Stimulated activated CD4-positive, alpha-beta T cell treated with anti-CD3 and anti-CD28 coated beads, Interleukin-15, amount 100 ng/mL, for 1 hour (primary cell): Measurements from ENCODE around the gene CLEC16A.

Experiments used
- DNase-seq, 2 donors: peaks; one replicate each; pipeline ENCODE4 v3.0.0-alpha.2; 2020; ENCODE audit warnings: low read depth in 1 of 2, low spot score in 1 of 2

CLEC16A gene

DNA sequence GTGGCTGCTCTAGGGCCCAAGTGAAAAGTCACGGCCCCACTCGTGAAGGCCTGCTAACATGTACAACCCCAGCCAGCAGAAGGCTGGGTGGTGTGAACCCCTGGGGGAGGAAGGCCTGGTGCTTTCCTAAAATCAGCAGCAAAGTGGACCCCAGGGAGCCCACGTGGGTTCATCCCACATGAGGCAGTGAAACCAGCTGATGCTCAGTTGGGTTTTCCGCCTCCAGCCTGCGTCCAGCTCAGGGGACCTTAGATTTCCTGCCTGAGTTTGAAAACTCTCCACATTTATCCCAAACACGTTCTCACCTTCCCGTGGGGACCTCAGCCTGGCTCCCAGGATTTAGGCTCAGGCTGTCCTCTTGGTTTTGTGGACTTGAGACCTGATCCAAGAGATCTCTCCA lies 225.8 kb downstream of the CLEC16A start:
- no peak for DNase-seq

DNA sequence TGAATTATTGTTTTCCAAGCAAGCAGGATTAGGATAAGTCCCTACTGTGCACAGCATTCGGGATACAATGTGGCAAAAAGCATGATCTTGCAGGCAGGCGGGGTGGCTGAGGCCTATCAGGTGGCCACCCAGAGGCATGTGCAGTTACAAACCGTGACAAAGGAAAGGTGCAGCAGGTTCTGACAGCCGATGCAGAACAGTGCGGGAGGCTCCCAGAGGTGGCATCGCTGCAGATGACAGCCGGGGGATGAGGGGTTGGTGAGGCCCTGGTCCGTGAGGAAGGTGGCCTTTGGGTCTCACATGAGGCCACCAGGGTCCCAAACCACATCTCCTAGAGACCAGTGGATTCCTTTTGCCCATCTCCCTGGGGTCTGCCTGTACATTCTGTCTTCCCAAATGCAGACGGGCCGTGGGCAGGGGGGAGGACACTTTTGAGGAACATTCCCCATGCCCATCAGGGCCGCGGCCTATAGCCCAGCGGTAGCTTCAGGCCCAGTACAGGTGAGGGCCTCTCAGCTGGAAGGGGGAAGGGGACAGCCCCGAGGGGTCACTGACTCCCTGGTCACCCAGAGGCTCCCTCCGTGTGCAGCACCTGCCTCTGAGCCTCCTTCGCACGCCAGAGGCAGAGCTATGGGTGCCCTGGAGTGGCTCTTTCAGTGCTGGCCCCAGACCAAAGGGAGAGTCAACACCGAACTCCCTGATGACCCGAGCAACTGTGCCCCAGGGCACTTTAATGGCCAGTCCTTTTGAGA lies 226.5 kb downstream of the CLEC16A start:
- no peak for DNase-seq

DNA sequence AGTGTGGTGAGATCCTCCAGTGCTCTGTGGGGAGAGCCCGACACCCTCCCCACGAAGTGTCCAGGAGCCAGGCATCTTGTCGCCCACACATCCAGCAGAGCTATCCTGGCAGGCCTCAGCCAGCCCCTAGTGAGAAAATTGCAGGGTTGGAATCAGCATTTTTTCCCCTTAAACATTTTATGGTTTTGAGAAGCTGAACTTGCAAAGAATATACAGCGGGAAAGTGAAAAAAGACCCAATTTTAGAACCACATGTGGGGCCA lies 227.0 kb downstream of the CLEC16A start:
- DNase-seq, result no peak

DNA sequence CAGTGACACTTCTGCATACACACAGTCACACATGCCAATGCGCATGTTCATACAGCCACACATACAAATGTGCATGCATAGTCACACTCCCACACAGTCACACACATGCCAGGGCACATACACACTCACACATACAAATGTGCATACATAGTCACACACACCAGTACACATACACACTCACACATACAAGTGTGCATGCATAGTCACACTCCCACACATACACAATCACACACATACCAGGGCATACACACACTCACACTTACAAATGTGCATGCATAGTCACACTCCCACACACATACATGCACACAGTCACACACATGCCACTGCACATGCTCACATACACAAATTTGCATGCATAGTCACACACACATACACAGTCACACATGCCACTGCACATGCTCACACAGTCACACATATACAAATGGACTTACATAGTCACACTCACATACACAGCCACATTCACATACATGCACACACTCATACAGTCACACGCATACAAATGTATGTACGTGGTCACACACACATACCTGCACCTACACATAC lies 227.5 kb downstream of the CLEC16A start:
- DNase-seq, result no peak

DNA sequence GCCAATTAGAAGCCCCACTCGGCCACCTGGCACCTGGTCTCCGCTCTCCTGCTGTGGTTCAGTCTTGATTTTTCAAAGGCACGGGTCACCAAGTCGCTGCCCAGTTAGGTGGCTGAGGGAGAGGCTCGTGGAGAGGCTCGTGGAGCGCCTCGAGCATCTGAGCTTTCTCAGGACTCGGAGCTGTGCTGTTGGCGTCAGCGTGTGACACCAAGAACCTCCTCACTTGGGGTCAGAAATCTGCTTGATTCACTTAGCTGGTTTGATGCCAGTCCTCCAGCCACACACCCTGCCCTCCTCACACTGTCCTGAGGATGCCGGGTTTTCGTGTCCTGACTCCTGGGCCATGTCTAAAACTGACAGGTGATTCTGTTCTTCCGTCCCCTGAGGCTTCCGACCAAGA lies 229.1 kb downstream of the CLEC16A start:
- no peak for DNase-seq

DNA sequence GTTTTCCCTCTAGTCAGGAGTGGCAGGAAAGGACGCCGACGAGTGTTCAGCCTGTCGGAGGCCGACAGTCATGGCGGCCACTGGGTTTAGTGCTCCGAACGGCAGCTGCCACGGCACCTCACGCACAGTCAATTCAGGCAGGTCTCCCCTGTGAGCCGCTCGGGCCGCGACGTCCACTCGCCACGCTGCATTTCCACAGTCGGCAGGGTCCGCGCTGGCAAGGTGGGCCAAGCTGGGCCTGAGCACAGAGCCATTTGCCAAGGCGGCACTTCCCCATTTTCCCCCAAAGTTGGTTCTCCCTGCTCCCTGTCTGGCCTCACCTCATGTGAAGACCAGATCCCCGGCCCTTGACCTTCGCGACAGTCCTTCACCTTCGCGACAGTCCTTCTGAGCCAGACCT lies 229.8 kb downstream of the CLEC16A start:
- no peak for DNase-seq

DNA sequence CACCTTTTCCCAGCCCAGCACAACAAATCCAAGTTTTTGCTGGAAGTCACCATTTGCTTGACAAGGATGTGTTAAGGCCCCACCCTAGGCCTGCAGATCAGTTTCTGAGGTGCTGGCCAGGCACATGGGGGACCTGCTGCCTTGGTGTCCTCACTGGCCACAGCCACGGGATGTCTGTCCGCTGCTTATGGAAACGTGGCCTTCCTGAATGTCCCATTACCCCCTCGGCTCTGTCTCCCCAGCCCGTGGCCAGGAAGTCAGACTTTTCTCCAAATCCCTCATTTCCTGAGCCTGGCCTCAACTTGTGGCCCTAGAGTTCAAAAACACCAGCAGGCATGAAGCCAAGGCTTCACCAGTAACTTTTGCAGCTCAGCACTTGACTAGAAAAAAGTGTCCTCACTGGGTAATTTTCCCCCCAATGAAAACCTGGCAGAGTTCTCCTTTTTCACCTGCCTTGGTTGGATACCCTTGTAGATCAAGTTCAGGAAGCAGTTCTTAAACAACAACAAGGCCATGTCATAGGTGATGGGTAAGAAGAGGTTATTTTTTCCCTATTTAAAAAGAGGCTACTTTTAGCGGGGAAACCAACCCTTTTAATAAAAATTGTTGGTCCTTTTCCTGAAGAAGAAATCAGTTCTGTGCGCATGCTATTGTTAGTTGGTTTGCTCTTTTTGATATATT lies 230.9 kb downstream of the CLEC16A start:
- no peak for DNase-seq

DNA sequence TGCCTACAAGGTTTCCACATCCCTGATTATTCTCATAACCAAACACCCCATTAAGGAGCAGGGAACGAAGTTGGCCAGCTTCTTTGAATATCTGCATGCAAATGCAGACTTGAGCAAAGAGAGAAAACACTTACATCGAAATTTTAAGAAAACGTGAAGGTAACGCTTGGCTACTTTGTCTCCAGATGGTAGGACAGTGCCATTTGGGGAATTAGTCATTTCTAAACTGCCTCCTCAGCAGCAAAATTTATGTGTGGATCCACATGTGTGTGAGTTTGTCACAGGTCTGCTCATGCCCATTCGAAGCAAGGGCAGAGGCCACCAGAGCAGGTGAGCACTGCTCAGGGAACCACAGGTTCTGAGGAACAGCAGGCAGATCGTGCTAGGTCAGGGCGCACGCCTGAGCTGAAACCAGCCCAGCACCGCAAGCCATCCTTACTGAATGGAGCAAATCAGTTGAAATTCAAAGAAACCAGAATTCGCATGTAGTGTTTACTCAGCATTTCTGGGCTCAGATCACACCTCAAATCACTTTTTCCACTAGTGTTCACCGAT lies 231.5 kb downstream of the CLEC16A start:
- no peak for DNase-seq

DNA sequence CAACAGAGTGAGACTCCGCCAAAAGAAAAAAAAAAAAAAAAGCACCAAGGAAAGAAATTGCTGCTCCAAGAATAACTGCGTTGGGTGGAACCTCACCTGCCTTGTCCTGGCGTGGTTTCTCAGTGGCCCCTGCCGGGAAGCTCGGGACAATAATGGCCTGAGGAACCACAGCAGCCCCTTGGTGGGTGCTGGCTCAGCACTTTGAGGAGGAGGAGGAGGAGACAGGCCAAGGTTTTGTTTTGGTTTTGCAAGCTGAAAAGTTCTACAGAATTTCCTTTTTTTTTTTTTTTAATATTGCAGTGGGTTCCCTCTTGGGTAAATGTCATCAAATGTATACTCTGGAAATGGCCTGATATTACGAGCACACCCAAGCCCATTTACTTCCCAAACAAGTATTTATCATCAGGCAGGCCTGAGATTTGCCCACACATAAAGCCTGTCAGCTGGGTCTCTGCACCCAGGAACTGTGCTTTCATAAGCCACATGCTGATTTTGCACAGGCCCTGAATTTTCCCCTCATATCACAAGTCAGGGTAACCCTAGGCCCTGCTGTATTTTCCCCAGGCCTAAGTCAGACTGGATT lies 233.3 kb downstream of the CLEC16A start:
- no peak for DNase-seq

DNA sequence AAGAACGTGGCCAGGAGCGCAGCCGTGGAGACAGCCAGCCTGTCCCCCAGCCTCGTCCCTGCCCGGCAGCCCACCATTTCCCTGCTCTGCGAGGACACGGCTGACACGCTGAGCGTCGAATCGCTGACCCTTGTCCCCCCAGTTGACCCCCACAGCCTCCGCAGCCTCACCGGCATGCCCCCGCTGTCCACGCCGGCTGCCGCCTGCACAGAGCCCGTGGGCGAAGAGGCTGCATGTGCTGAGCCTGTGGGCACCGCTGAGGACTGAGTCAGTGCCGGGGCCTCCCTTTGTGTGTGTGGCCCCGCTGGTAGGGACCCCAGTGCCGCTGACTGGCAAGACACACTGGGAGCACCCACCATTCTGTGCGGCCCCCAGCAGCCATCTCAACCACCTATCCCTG lies 234.1 kb downstream of the CLEC16A start:
- DNase-seq, result no peak

DNA sequence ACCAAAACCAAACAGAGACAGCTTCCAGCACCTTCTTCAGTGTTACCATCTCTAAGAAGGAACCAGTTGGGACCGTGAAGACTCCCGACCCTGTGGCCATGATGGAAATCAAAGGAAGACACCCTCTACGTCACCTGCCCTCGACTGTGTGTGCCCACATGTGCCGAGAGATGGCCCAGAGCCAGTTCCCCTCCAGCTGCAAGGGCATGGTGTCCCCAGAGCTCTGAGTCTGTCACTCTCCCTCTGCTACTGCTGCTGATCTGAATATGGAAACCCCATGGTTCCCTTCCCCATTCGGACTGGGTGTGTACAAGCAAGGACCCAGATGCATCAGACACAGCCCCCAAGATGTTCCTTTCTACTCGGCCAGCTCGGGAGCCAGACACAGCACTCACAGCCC lies 235.2 kb downstream of the CLEC16A start:
- no peak for DNase-seq

DNA sequence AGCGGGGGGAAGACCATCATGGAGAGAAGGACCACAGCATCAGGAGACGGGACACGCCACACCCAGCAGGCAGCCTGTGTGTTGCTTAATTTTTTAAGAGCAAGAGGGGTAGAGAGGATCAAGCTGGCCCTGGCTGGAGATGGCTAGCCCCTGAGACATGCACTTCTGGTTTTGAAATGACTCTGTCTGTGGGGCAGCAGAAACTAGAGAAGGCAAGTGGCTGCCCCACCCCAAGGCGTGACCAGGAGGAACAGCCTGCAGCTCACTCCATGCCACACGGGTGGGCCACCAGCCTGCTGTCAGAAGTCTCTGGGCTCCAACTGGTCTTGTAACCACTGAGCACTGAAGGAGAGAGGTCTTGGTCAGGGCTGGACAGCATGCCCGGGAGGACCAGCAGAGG lies 236.1 kb downstream of the CLEC16A start:
- DNase-seq, result no peak

DNA sequence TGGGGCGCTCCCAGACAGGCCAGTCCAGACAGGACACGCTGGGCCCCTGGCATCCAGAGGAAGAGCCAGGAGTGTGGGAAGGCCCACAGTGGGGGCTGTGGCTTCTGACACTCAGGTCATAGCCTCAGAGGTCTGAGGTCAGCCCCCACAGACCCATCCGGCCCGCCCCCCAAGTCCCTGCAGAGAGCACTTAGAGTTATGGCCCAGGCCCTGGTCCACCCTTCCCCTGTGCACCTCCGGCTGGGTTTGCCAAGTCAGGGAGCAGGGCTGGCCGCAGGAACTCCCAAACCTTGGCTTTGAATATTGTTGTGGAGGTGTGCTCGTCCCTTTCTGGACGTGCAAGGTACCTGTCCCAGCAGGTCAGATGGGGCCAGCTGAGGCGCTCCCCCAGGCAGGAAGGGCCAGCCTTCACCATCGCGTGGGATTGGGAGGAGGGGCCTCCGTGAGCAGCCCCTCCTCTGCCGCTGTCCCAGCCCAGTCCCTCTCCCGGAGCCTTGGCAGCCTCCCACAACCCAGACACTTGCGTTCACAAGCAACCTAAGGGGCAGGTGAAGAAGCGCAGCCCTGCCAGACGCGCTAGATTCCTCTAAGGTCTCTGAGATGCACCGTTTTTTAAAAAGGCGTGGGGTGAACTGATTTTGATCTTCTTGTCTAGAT lies 237.0 kb downstream of the CLEC16A start:
- DNase-seq, result no peak

DNA sequence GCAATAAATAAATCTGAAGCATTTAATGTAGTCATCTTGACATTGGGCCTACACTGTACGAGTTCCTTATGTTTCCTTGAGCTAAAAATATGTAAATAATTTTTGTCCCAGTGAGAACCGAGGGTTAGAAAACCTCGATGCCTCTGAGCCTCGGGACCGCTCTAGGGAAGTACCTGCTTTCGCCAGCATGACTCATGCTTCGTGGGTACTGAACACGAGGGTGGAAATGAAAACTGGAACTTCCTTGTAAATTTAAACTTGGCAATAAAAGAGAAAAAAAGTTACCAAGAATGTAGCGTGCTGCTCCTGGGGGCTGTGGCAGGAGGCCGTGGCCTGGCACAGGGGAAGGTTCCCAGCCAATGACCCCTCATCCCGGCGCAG lies 237.5 kb downstream of the CLEC16A start:
- no peak for DNase-seq

DNA sequence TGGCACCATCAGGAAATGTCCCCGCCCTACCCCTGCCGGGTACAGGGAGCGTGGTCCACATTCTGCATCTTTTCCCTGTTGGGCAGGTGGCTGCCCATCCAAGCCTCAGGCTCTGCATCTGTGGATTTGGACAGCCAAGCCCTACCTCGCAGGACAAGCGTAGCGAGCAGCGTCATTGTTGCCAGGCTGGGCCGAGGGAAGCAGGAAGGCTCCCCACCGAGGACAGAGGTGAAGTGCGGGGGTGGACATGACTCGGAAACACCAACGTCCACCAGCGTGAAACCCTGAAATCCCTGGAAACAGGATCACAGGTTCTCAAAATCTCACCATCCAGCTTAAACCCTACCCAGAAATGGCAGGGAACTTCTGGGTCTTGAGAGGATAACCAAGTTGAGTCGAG lies 238.0 kb downstream of the CLEC16A start:
- DNase-seq, result no peak

DNA sequence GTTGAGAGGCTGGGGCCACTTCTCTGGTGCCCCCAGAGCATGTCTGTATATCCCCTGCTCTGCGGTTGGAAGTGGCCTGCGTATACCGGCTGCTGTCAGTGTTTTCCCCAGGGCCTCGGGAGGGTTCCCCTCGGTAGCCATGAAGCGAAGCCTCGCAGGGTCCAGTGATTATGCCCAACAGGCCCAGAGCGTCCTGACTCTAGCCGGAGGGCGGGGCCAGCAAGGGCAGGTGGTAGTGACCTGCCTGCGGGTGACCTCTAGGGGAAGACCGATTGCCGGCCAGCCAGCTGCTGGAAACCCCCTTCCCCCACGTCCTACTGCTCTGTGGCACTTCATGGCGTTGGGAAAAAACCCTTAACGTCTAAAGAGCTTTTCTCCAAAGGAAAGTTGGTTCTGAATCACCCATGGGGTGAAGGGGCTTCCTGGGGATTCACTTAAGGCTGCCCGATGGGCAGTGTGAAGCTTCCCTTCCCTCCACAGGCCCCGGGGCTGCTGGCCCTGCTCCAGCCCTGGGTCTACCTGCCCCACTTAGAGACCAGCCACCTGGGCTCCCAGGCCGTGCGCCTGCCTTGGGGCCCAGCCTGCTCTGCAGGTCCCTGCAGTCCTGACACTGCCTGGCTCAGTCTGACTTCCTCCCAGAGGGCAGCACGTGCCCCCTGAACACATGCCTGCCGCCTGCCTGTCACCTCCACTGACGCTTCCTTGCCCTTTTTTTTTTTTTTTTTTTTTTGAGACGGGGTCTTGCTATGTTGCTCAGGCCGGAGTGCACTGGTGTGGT lies 238.9 kb downstream of the CLEC16A start:
- DNase-seq, result no peak

DNA sequence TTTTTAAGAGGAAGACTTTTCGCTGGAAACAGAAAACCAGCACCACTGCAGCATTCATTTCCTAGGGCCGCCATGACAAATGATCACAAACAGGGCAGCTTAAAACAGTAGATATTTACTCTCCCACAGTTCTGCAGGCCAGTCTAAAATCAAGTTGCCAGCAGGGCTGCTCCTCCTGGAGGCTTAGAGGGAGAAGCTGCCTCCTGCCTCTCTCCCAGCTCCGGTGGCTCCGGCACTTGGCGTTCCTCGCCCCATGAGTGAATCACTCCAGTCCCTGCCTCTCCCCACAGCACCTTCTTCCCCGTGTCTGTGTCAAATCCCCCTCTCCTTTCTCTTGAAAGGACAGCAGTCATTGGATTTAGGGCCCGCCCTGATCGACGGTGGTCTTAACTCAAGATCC lies 239.6 kb downstream of the CLEC16A start:
- no peak for DNase-seq

DNA sequence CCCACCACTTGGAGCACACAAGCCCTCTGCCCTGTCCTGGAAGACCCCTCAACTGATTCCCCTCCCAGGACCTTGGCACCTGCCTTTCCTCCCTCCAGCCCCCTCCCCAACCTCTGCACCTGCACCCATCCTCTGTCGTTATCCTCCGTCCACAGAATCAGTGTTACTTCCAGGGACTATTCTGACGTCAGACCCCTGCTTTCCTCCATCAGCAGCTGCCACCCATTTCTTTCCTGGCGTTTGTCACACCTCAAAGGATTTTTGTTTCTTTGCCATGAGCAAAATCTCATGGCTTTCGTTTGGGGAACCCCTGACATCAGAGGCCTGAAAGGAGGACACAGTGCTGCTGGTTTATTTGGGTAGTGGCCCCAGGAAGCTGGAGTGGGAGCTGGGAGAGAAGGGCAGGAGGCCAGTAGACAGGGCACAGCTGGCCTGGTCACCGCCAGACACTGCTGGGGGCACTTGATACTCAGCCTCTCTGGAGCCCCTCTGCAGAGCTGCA lies 243.2 kb downstream of the CLEC16A start:
- no peak for DNase-seq

DNA sequence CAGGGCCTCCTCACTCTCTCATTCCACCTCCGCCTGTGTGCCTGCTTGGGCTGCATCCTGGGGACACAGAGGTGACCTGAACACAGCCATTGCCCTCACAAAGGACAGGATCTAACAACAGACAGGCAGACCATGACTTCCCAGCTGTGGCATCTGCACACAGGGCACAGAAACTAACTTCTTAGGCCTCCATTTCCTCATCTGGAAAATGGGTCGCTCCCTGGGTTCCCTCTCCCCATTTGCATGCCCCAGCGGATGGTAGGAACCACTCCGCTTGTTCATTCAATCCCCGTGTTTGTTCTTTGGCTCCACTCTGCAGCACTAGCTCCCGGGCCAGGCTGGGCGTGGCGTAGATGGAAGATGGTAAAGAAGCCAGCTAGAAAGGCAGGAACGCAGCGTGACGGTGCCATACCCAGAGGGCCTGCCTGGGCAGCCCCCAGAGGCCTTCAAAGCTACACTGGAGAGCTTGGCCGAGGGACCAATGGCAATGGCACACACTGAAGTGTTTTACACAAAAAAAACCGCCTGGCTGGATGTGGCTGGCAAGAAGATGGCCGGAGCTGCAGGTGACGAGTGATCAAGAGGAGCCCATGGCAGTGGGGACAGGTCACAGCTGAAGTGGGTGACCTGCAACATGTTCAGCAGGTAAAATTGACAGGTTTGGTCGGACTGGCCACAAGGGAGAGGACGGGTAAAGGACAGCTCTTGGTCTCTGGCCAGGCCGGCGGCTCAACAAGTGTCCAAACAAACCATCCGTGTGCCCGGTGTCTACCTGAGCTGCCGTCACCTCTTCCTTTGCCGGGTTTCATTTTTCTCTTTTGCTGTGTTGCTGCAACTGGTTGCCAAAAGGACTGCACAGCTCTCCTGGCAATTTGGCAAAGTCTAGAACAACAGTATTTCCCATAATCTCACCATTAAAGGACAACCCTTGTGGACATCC lies 244.7 kb downstream of the CLEC16A start:
- no peak for DNase-seq
